Parathyroid adenoma (tissue), 2 donors: ENCODE measurements around the gene SLC35A4.

Experiments
- H2AFZ ChIP-seq: fragments of 300-600 bp; sonication (generic); one replicate; pipeline ENCODE4 v1.7.0; 2017; ENCODE audit warnings: antibody characterized with exemption, mild to moderate bottlenecking
- H3K27ac ChIP-seq: fragments of 300-600 bp; sonication (generic); one replicate; pipeline ENCODE4 v1.7.0; 2017
- H3K27me3 ChIP-seq: fragments of 300-600 bp; sonication (generic); one replicate; pipeline ENCODE4 v1.7.0; 2017; ENCODE audit warnings: low read length; ENCODE audit not compliant: control insufficient read depth, insufficient read depth
- H3K36me3 ChIP-seq: fragments of 300-600 bp; sonication (generic); one replicate; pipeline ENCODE4 v1.7.0; 2017; ENCODE audit warnings: low read length; ENCODE audit not compliant: control insufficient read depth, insufficient read depth
- H3K4me1 ChIP-seq: fragments of 300-600 bp; sonication (generic); one replicate; pipeline ENCODE4 v1.7.0; 2017; ENCODE audit warnings: control low read depth
- H3K4me2 ChIP-seq: fragments of 300-600 bp; sonication (generic); one replicate; pipeline ENCODE4 v1.7.0; 2017; ENCODE audit warnings: low read length
- H3K4me3 ChIP-seq: fragments of 300-600 bp; sonication (generic); one replicate; pipeline ENCODE4 v1.7.0; 2017; ENCODE audit warnings: low read depth, low read length
- H3K79me2 ChIP-seq: fragments of 300-600 bp; sonication (generic); one replicate; pipeline ENCODE4 v1.7.0; 2017; ENCODE audit warnings: control low read depth
- H3K9ac ChIP-seq: fragments of 300-600 bp; sonication (generic); one replicate; pipeline ENCODE4 v1.7.0; 2017; ENCODE audit warnings: mild to moderate bottlenecking
- H3K9me3 ChIP-seq: fragments of 300-600 bp; sonication (generic); one replicate; pipeline ENCODE4 v1.7.0; 2017; ENCODE audit warnings: low read length; ENCODE audit not compliant: control insufficient read depth
- CTCF ChIP-seq: fragments of 300-600 bp; sonication (generic); IDR thresholded peaks from one replicate; pipeline ENCODE4 v1.7.0; 2017; ENCODE audit warnings: antibody characterized with exemption, mild to moderate bottlenecking
- donor health status: primary hyperparathyroidism.

Gene SLC35A4

GRCh38 chr5:140566665-140567064 lies 2.0 kb downstream of the SLC35A4 start:
- no peaks in the 10 kb centered on the region for H3K36me3 ChIP-seq
- H3K4me1 ChIP-seq = peaks cover 19% of the 10 kb centered on the region
- no peak for TF ChIP-seq CTCF
- no peaks in the 10 kb centered on the region for H3K79me2 ChIP-seq
- no peak overlapping the region for H3K4me3 ChIP-seq
- no peak overlapping the region for H3K4me2 ChIP-seq
- H3K27me3 ChIP-seq = no peaks in the 10 kb centered on the region
- no peaks in the 10 kb centered on the region for H3K9me3 ChIP-seq
- H2AFZ ChIP-seq = no peak overlapping the region
- H3K27ac ChIP-seq = no peak overlapping the region
- H3K9ac ChIP-seq = no peak overlapping the region

GRCh38 chr5:140567136-140567818 lies 2.6 kb downstream of the SLC35A4 start:
- peaks cover 19% of the 10 kb centered on the region for H3K4me1 ChIP-seq
- no peak overlapping the region for H3K9ac ChIP-seq
- no peaks in the 10 kb centered on the region for H3K79me2 ChIP-seq
- H3K4me3 ChIP-seq = no peak overlapping the region
- TF ChIP-seq CTCF = no peak
- H2AFZ ChIP-seq = no peak overlapping the region
- H3K4me2 ChIP-seq = no peak overlapping the region
- H3K36me3 ChIP-seq = no peaks in the 10 kb centered on the region
- no peak overlapping the region for H3K27ac ChIP-seq
- H3K27me3 ChIP-seq = no peaks in the 10 kb centered on the region
- H3K9me3 ChIP-seq = no peaks in the 10 kb centered on the region

- no peak for TF ChIP-seq CTCF
- H3K4me3 ChIP-seq = no peak overlapping the region
- H3K9me3 ChIP-seq = no peaks in the 10 kb centered on the region
- H3K4me2 ChIP-seq = no peak overlapping the region
- no peak overlapping the region for H2AFZ ChIP-seq
- no peak overlapping the region for H3K27ac ChIP-seq
- no peaks in the 10 kb centered on the region for H3K79me2 ChIP-seq
- no peak overlapping the region for H3K9ac ChIP-seq
- H3K4me1 ChIP-seq = peaks cover 19% of the 10 kb centered on the region
- no peaks in the 10 kb centered on the region for H3K27me3 ChIP-seq
- H3K36me3 ChIP-seq = no peaks in the 10 kb centered on the region
Measured at GRCh38 chr5:140567871-140568270, 3.2 kb downstream of the SLC35A4 start.

- Histone ChIP-seq H3K9me3 (no peaks in the 10 kb centered on the region), H3K4me2 (no peak overlapping the region), H3K9ac (no peak overlapping the region), H3K27ac (peak overlapping the region; percentile 55), H3K36me3 (no peaks in the 10 kb centered on the region), H3K4me1 (peaks cover 13% of the 10 kb centered on the region), H3K79me2 (no peaks in the 10 kb centered on the region), H3K4me3 (no peak overlapping the region), H2AFZ (no peak overlapping the region), H3K27me3 (no peaks in the 10 kb centered on the region)
- no peak for TF ChIP-seq CTCF
Measured at GRCh38 chr5:140568443-140569063, 3.9 kb downstream of the SLC35A4 start.

GRCh38 chr5:140569197-140569596 lies 4.6 kb downstream of the SLC35A4 start:
- no peak overlapping the region for H3K9ac ChIP-seq

More at GRCh38 chr5:140569197-140569596, 4.6 kb downstream of the SLC35A4 start:
- H3K4me3 ChIP-seq = no peak overlapping the region
- H3K9me3 ChIP-seq = no peaks in the 10 kb centered on the region
- H3K27ac ChIP-seq = peak overlapping the region; percentile 55
- no peak for TF ChIP-seq CTCF
- no peaks in the 10 kb centered on the region for H3K27me3 ChIP-seq
- no peaks in the 10 kb centered on the region for H3K79me2 ChIP-seq
- H3K36me3 ChIP-seq = no peaks in the 10 kb centered on the region
- H3K4me1 ChIP-seq = peaks cover 10% of the 10 kb centered on the region
- H3K4me2 ChIP-seq = no peak overlapping the region
- no peak overlapping the region for H2AFZ ChIP-seq
